ENCODE measurements around the gene LTBP1. TPM values are rescaled to one million over a fixed set of nuclear protein-coding genes. Genes with fewer than 3 reads are reported as not detected.

Gene LTBP1
- total RNA-seq, 2 experiments from 2014 or later = 61.1 to 82.6 TPM

DNA sequence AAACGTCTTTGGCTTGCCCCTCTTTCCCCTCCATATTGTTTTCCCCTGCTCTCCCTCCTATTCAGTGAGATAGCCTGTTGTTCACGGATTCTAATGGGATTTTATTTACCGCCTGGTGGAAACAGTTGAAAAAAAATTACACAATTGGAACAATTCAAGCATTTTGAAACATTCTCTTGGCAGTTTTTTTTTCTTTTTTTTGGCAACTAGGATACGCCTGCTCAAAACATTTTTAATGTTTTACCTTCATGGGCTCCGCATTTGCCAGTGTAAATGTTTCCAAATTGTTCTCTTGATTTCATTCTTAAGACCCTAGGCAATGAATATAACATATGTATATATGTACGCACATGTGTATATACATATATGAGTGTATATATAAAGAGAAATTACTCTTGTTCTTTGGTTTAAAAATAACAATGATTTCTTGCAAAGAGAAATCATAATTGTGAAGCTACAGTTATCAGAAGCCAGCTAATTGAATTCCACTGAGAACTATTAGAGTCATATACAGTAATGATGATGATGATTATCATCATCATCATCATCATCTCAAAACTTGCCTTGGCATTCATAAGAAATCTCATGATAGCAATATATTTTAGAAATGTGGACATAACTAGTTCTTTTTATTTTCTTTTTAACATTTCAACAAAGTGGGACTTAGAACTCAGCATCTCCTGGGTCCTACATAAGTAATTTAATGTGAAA, 146.7 kb downstream of the LTBP1 start:
- no TSS peak for BruUV-seq (replicated peaks)
- DNase-seq (ENCODE audit: low spot score) = no peak
- Histone ChIP-seq H2AFZ (ENCODE audit: low read length) (no peak overlapping the region), H3K27ac (ENCODE audit: low read depth, low read length, poor library complexity, severe bottlenecking) (no peak overlapping the region), H3K79me2 (ENCODE audit: insufficient read depth, low read depth, low read length) (no peaks in the 10 kb centered on the region; the same call in 1 of the 2 replicates), H3K4me2 (ENCODE audit: low read length) (no peak overlapping the region), H3K4me3 (ENCODE audit: low read depth, low read length, poor library complexity, severe bottlenecking) (no peak overlapping the region), H3K9me2 (ENCODE audit: insufficient read depth, low read length) (no peaks in the 10 kb centered on the region), H3K9me3 (ENCODE audit: low read length) (peaks cover 26% of the 10 kb centered on the region), H3K36me3 (ENCODE audit: insufficient read depth, low read length) (peaks cover 37% of the 10 kb centered on the region), H3K4me1 (ENCODE audit: insufficient read depth, low read length, poor library complexity, severe bottlenecking) (no peaks in the 10 kb centered on the region), H4K20me1 (ENCODE audit: insufficient read depth, low read length) (no peaks in the 10 kb centered on the region)
- intact Hi-C loops (cut with micrococcal nuclease; ENCODE audit: unreplicated experiment) = no loop called here
- POLR2A ChIA-PET = interaction anchor here (0.5 to 0.8 kb wide), 3 partner anchors 16 to 449 kb away, joined by 4 to 5 read pairs (median 5); no protein-coding TSS in a partner anchor
- TF ChIP-seq, protein P1, sequence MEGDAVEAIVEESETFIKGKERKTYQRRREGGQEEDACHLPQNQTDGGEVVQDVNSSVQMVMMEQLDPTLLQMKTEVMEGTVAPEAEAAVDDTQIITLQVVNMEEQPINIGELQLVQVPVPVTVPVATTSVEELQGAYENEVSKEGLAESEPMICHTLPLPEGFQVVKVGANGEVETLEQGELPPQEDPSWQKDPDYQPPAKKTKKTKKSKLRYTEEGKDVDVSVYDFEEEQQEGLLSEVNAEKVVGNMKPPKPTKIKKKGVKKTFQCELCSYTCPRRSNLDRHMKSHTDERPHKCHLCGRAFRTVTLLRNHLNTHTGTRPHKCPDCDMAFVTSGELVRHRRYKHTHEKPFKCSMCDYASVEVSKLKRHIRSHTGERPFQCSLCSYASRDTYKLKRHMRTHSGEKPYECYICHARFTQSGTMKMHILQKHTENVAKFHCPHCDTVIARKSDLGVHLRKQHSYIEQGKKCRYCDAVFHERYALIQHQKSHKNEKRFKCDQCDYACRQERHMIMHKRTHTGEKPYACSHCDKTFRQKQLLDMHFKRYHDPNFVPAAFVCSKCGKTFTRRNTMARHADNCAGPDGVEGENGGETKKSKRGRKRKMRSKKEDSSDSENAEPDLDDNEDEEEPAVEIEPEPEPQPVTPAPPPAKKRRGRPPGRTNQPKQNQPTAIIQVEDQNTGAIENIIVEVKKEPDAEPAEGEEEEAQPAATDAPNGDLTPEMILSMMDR (conservative IDR thresholded peaks at IDR 0.05; ENCODE audit: low read length) = no peak
- no peak for TF ChIP-seq EZH2phosphoT487 (IDR thresholded peaks at IDR 0.05; ENCODE audit: borderline replicate concordance, low read depth, low read length)
- CTCF ChIA-PET (ENCODE audit: unreplicated experiment) = no interaction called here

DNA sequence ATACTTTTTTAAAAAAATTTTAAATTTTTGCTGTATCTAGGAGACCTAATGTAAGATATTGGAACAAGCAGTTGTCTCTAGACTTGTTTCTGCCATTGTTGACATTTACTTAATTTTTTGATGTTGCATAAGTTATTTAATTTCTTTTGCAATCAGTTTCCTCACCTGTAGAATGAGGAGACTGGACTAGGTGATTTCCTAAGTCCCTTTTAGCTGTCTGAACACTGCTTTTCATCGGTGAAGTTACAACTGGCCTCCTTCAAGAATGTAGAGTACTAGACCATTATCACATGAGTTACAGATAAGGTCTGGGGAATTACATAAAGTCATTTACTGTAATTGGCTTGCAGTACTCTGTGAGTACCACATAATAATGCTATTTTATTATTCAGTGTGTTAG, 147.6 kb downstream of the LTBP1 start:
- intact Hi-C loops (cut with micrococcal nuclease; ENCODE audit: unreplicated experiment) = no loop called here
- CTCF ChIA-PET (ENCODE audit: unreplicated experiment) = no interaction called here
- Histone ChIP-seq H3K27ac (ENCODE audit: low read depth, low read length, poor library complexity, severe bottlenecking) (no peak overlapping the region), H3K9me2 (ENCODE audit: insufficient read depth, low read length) (no peaks in the 10 kb centered on the region), H3K4me1 (ENCODE audit: insufficient read depth, low read length, poor library complexity, severe bottlenecking) (no peaks in the 10 kb centered on the region), H3K9me3 (ENCODE audit: low read length) (peaks cover 26% of the 10 kb centered on the region), H3K4me2 (ENCODE audit: low read length) (no peak overlapping the region), H3K36me3 (ENCODE audit: insufficient read depth, low read length) (peaks cover 36% of the 10 kb centered on the region), H3K79me2 (ENCODE audit: insufficient read depth, low read depth, low read length) (no peaks in the 10 kb centered on the region; the same call in 1 of the 2 replicates), H2AFZ (ENCODE audit: low read length) (no peak overlapping the region), H3K4me3 (ENCODE audit: low read depth, low read length, poor library complexity, severe bottlenecking) (no peak overlapping the region), H4K20me1 (ENCODE audit: insufficient read depth, low read length) (no peaks in the 10 kb centered on the region)
- TF ChIP-seq, protein P1 (conservative IDR thresholded peaks at IDR 0.05; ENCODE audit: low read length) = no peak
- TF ChIP-seq EZH2phosphoT487 (IDR thresholded peaks at IDR 0.05; ENCODE audit: borderline replicate concordance, low read depth, low read length) = no peak
- POLR2A ChIA-PET = interaction anchor here (0.8 kb wide), 1 partner anchor 17 kb away, joined by 5 read pairs; no protein-coding TSS in a partner anchor
- DNase-seq (ENCODE audit: low spot score) = no peak
- BruUV-seq (replicated peaks) = no TSS peak

DNA sequence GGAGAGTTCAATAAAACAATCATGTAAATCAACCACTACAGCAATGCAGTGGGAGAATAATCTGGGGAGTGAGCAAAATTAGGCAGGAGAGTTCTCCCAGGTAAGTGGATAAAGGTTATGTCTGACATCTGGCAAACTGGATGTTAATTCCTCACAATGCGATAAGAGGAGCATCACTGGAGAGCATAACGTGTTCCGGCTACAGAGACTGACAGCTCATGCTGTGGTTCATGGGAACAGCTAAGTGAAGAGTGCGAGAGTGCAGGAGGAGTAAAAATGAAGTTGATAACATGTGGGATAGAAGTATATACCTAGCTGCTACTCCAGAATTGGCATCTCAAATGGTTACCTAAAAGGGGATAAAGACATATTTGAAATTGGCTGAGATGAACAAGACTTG, 153.2 kb downstream of the LTBP1 start:
- TF ChIP-seq, protein P1 (conservative IDR thresholded peaks at IDR 0.05; ENCODE audit: low read length) = no peak
- TF ChIP-seq EZH2phosphoT487 (IDR thresholded peaks at IDR 0.05; ENCODE audit: borderline replicate concordance, low read depth, low read length) = no peak

More for the DNA sequence above, 153.2 kb downstream of the LTBP1 start:
- intact Hi-C loops (cut with micrococcal nuclease; ENCODE audit: unreplicated experiment) = no loop called here
- no peak overlapping the region for H3K27ac ChIP-seq (ENCODE audit: low read depth, low read length, poor library complexity, severe bottlenecking)
- H3K9me3 ChIP-seq (ENCODE audit: low read length) = peaks cover 12% of the 10 kb centered on the region
- CTCF ChIA-PET (ENCODE audit: unreplicated experiment) = no interaction called here
- no peak overlapping the region for H3K4me3 ChIP-seq (ENCODE audit: low read depth, low read length, poor library complexity, severe bottlenecking)
- H4K20me1 ChIP-seq (ENCODE audit: insufficient read depth, low read length) = 0 out of 2 replicates have a peak, but pooled peaks cover 3% of the 10 kb centered on the region
- BruUV-seq (replicated peaks) = no TSS peak
- no peak for DNase-seq (ENCODE audit: low spot score)
- no peaks in the 10 kb centered on the region for H3K4me1 ChIP-seq (ENCODE audit: insufficient read depth, low read length, poor library complexity, severe bottlenecking)
- no peak overlapping the region for H2AFZ ChIP-seq (ENCODE audit: low read length)
- H3K9me2 ChIP-seq (ENCODE audit: insufficient read depth, low read length) = no peaks in the 10 kb centered on the region
- POLR2A ChIA-PET = interaction anchor here (0.6 to 1.3 kb wide), 3 partner anchors 17 to 69 kb away, joined by 3 read pairs; no protein-coding TSS in a partner anchor
- no peak overlapping the region for H3K4me2 ChIP-seq (ENCODE audit: low read length)
- no peaks in the 10 kb centered on the region for H3K79me2 ChIP-seq (ENCODE audit: insufficient read depth, low read depth, low read length)
- H3K36me3 ChIP-seq (ENCODE audit: insufficient read depth, low read length) = peaks cover 9% of the 10 kb centered on the region
